Measurements from ENCODE around the gene LLGL2. TPM values are rescaled to one million over a fixed set of nuclear protein-coding genes. Genes with fewer than 3 reads are reported as not detected.
A peak's percentile ranks its signal among the peaks of the same experiment; 100 is the strongest.

Gene LLGL2
- total RNA-seq, 1 donor from 2014 or later, result 3.6 TPM

GRCh38 chr17:75594499-75595283, 69.2 kb downstream of the LLGL2 start:
- DNase-seq (peak; percentile 34), ATAC-seq (ENCODE audit: poor library complexity) (no peak)
- intact Hi-C loops (cut with DNase I), result no loop called here

DNA sequence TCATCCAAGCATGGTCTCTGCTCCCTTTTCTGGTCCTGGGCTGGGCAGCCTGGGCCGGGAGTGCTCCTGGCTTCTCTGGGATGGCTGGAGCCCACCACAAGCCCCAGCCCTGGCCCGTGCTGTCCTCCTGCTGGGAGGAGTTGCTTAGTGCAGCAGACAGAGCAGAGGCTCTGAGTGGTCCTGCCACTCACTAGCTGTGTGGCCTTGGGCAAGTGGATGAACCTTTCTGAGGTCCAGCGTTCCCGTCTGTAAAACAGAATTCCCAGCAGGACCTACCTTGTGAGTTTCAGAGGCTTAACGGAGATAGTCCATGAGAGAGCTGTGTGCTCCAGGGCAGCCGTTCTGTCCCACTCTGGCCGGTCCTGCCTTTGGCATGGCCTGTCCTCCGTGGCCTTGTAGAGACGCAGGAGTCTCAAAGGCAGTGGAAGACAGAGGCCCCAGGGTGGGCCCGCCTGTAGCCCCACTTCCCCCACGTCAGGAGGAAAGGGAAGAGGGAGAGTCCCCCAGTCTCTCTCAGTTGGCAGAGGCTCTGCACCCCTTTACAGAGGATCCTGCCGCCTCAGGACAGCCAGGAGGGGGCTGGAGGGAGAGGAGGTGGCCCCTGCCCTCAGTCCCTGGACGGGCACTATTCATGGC, 69.9 kb downstream of the LLGL2 start:
- ATAC-seq (ENCODE audit: poor library complexity), result no peak
- intact Hi-C loops (cut with DNase I), result no loop called here
- DNase-seq, result peak; percentile 24

- no peak for ATAC-seq (ENCODE audit: poor library complexity)
- peak; percentile 24 for DNase-seq
- intact Hi-C loops (cut with DNase I), result no loop called here
These were observed 70.4 kb downstream of the LLGL2 start for GRCh38 chr17:75595920-75596313.

- intact Hi-C loops (cut with DNase I), result no loop called here
- no peak for ATAC-seq (ENCODE audit: poor library complexity)
- peak; percentile 27 for DNase-seq
These were observed 71.0 kb downstream of the LLGL2 start for GRCh38 chr17:75596320-75597087.

DNA sequence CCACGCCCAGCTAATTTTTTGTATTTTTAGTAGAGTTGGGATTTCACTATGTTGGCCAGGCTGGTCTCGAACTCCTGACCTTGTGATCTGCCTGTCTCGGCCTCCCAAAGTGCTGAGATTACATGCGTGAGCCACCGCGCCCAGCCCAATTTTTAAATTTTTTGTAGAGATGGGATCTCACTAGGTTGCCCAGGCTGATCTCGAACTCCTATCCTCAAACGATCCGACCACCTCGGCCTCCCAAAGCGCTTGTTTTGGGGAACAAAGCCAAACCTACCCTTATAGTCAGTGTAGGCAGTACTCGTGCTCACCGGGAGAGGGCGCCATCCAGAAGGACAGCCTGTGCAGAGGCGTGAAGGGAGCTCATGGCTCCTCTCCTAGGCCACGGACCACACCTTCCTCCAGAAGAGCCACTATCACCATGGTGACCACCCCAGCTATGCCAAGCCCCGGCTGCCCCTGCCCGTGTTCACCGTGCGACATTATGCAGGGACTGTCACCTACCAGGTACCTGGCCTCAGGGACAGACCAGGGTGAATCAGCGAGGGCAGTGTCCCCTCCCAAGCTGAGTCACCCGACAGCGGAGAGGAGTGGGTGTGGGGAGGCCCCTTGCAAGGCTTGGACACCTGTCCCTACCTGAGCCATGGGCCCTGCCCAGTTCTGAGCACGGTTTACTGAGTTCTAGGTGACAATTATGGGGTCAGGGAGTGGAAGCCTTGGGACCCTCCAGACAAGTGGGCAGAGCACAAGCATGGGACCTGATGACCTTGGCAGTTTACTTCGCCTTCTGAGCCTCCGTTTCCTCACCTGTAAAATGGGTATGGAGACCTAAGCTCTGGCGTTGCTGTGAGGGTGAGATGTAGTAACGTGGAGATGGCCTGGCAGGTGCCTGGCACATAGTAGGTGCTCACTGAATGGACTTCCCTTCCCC, 75.8 kb downstream of the LLGL2 start:
- peak; percentile 72 for DNase-seq
- intact Hi-C loops (cut with DNase I), result no loop called here
- peak; percentile 63 for ATAC-seq (ENCODE audit: poor library complexity)

DNA sequence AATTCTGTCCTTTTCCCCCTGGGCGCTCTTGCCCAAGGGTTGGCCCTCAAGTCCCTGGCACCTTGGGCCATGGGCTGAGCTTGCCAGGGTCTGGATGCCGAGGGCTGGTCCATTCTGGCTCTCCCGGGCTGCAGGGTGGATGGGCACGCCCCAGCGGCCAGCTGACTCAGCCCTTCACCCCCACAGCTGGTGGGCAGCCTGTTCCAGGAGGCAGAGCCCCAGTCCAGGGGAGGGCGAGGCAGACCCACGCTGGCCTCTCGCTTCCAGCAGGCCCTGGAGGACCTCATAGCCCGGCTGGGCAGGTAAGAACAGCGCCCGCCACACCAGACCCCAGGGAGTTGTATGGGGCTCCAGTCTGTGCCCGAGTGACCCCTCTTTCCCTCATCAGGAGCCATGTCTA, 77.1 kb downstream of the LLGL2 start:
- ATAC-seq (ENCODE audit: poor library complexity), result no peak
- peak; percentile 22 for DNase-seq
- intact Hi-C loops (cut with DNase I), result no loop called here

DNA sequence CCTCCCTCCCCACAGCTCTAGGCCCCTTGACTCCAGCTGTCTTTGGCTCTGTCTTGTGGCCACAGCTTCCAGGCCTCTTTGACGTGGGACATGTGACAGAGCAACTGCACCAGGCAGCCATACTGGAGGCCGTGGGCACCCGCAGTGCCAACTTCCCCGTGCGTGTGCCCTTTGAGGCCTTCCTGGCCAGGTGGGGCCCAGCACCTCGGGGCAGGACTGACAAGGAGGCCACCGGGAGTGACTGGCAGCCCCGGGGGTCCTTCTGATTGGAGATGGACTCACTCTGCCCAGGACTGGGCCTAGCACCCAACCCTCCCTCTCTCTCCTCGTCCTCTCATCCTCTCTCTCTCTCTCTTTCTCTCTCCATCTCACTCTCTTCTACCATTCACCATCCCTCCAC, 77.6 kb downstream of the LLGL2 start:
- no peak for ATAC-seq (ENCODE audit: poor library complexity)

GRCh38 chr17:75604034-75604695, 78.7 kb downstream of the LLGL2 start:
- DNase-seq (no peak), ATAC-seq (ENCODE audit: poor library complexity) (no peak)
- intact Hi-C loops (cut with DNase I), result no loop called here

More for the DNA sequence above, 77.6 kb downstream of the LLGL2 start:
- no peak for DNase-seq
- intact Hi-C loops (cut with DNase I), result no loop called here

GRCh38 chr17:75605790-75606189, 80.3 kb downstream of the LLGL2 start:
- DNase-seq (no peak), ATAC-seq (ENCODE audit: poor library complexity) (no peak)
- intact Hi-C loops (cut with DNase I), result no loop called here

DNA sequence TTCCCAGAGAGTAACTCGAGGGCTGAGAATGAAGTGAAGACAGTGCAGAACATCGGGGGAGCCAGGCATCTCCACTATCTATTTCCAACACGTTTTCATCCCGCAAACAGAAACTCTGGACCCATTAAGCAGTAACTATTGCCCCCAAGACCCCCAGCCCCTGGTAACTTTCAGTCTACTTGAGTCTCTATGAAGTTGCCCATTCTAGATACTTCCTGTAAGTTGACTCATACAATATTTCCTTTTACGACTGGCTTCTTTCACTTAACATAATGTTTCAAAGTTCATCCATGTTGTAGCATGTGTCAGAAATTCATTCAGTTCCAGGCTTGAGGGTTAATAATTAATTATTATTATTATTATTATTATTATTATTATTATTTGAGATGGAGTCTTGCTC, 81.6 kb downstream of the LLGL2 start:
- no peak for DNase-seq
- ATAC-seq (ENCODE audit: poor library complexity), result no peak
- intact Hi-C loops (cut with DNase I), result no loop called here

DNA sequence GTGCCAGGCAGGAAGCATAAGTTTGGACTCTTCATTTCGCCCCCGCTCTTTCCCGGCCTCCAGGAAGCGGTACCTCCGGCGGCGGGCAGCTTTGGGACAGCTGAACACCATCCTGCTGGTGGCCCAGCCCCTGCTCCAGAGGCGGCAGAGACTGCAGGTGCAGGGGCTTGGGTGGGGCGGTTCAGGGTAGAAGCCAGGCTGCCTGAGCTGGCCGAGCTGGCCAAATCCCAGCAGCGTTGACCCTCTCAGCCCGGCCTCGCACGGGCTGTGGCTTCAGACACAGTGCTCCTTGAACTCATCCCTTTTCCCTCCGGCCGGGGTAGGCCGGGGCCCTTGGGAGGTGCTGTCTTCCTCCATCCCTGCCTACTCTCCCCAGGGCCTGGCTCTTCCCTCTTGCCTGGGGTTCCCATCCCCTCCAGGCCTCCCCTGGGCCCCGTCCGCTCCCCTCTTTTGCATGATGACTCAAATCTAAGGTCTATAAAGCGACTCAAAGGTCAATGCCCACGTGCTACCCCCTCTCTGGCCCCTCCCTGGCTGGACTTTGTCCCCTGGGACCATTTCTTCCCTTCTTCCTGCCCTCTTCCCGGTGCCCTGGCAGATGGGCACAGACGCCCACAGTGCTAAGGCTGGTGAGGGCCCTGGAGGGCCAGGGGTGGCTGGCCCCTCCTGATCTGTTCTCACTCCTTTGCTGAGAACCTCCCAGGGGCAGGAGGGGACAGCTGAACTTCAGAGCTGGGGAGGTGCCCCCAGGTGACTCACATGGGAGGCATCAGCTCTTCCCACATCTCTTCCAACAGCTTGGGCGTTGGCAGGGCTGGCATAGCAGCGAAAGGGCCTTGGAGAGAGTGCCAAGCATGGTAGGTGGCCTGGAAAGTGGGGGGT, 84.8 kb downstream of the LLGL2 start:
- intact Hi-C loops (cut with DNase I), result no loop called here
- DNase-seq, result no peak
- ATAC-seq (ENCODE audit: poor library complexity), result no peak

GRCh38 chr17:75611851-75612429, 86.4 kb downstream of the LLGL2 start:
- intact Hi-C loops (cut with DNase I), result no loop called here
- no peak for ATAC-seq (ENCODE audit: poor library complexity)
- no peak for DNase-seq

- intact Hi-C loops (cut with DNase I), result no loop called here
- ATAC-seq (ENCODE audit: poor library complexity) (no peak), DNase-seq (no peak)
These were observed 87.6 kb downstream of the LLGL2 start for GRCh38 chr17:75612906-75613626.

- ATAC-seq (ENCODE audit: poor library complexity), result no peak
- no peak for DNase-seq
- intact Hi-C loops (cut with DNase I), result no loop called here
These were observed 88.5 kb downstream of the LLGL2 start for GRCh38 chr17:75614006-75614405.

GRCh38 chr17:75614556-75615270, 89.2 kb downstream of the LLGL2 start:
- ATAC-seq (ENCODE audit: poor library complexity) (no peak), DNase-seq (no peak)
- intact Hi-C loops (cut with DNase I), result no loop called here

GRCh38 chr17:75615301-75615700, 89.8 kb downstream of the LLGL2 start:
- DNase-seq, result no peak
- no peak for ATAC-seq (ENCODE audit: poor library complexity)
- intact Hi-C loops (cut with DNase I), result no loop called here

All from Right ventricle myocardium superior (tissue), 1 donor.